Chondrocyte (in vitro differentiated cells): ENCODE measurements around the gene ATP8B1. TPM values are rescaled to one million over a fixed set of nuclear protein-coding genes. Genes with fewer than 3 reads are reported as not detected.

ENCODE experiments used
- DNase-seq: peaks from one replicate; pipeline ENCODE4 v3.0.0; 2021; ENCODE audit warnings: mixed read lengths, low spot score
- H3K27ac Mint-ChIP-seq: one replicate; pipeline ENCODE4 v1.8.0; 2021; ENCODE audit warnings: mild to moderate bottlenecking, moderate library complexity, mixed read lengths; ENCODE audit not compliant: unreplicated experiment
- H3K27me3 Mint-ChIP-seq: 2 replicates; pipeline ENCODE4 v1.8.0; 2021; ENCODE audit warnings: low read depth, mixed read lengths
- H3K36me3 Mint-ChIP-seq: 2 replicates; pipeline ENCODE4 v1.8.0; 2021; ENCODE audit warnings: low read depth, mixed read lengths
- H3K4me1 Mint-ChIP-seq: 2 replicates; pipeline ENCODE4 v1.8.0; 2021; ENCODE audit warnings: low read depth, mild to moderate bottlenecking, mixed read lengths
- H3K4me3 Mint-ChIP-seq: one replicate; pipeline ENCODE4 v1.8.0; 2021; ENCODE audit warnings: mild to moderate bottlenecking, moderate library complexity, mixed read lengths; ENCODE audit not compliant: unreplicated experiment
- H3K9me3 Mint-ChIP-seq: 2 replicates; pipeline ENCODE4 v1.8.0; 2021; ENCODE audit warnings: low read depth, mixed read lengths
- CTCF ChIP-seq: fragments of 200-600 bp; sonication (generic); IDR thresholded peaks from 2 replicates; pipeline ENCODE4 v1.5.0; 2021; ENCODE audit warnings: antibody characterized with exemption, mild to moderate bottlenecking, moderate library complexity
- total RNA-seq: library from RNA; stranded (reverse); gene quantifications from 3 replicates; pipeline ENCODE4 v1.2.1, GENCODE V29; 2021

The ATP8B1 gene
- total RNA-seq, 1 donor from 2014 or later = 35.4 TPM

GRCh38 chr18:57747809-57748680 lies 55.1 kb downstream of the ATP8B1 start:
- no peak for DNase-seq
- H3K4me1 Mint-ChIP-seq = peaks cover 70% of the 10 kb centered on the region
- TF ChIP-seq CTCF = no peak
- no peaks in the 10 kb centered on the region for H3K9me3 Mint-ChIP-seq
- H3K4me3 Mint-ChIP-seq = no peak overlapping the region
- H3K27ac Mint-ChIP-seq = peak overlapping the region; percentile 64
- H3K36me3 Mint-ChIP-seq = no peaks in the 10 kb centered on the region
- H3K27me3 Mint-ChIP-seq = no peaks in the 10 kb centered on the region

GRCh38 chr18:57744211-57744694 lies 58.9 kb downstream of the ATP8B1 start:
- peak overlapping the region; percentile 92 for H3K27ac Mint-ChIP-seq
- H3K4me3 Mint-ChIP-seq = no peak overlapping the region
- no peaks in the 10 kb centered on the region for H3K9me3 Mint-ChIP-seq
- TF ChIP-seq CTCF = no peak
- DNase-seq = no peak
- peaks cover 2% of the 10 kb centered on the region for H3K36me3 Mint-ChIP-seq
- H3K27me3 Mint-ChIP-seq = no peaks in the 10 kb centered on the region
- H3K4me1 Mint-ChIP-seq = peaks cover 58% of the 10 kb centered on the region

GRCh38 chr18:57743008-57743407 lies 60.1 kb downstream of the ATP8B1 start:
- no peak for TF ChIP-seq CTCF
- Mint-ChIP-seq H3K27ac (peak overlapping the region; percentile 92), H3K9me3 (no peaks in the 10 kb centered on the region), H3K27me3 (no peaks in the 10 kb centered on the region), H3K4me1 (peaks cover 50% of the 10 kb centered on the region), H3K36me3 (peaks cover 2% of the 10 kb centered on the region), H3K4me3 (no peak overlapping the region)
- DNase-seq = no peak

- H3K4me3 Mint-ChIP-seq = no peak overlapping the region
- H3K36me3 Mint-ChIP-seq = peaks cover 2% of the 10 kb centered on the region
- DNase-seq = no peak
- no peaks in the 10 kb centered on the region for H3K27me3 Mint-ChIP-seq
- no peak overlapping the region for H3K27ac Mint-ChIP-seq
- H3K4me1 Mint-ChIP-seq = peaks cover 55% of the 10 kb centered on the region
- no peaks in the 10 kb centered on the region for H3K9me3 Mint-ChIP-seq
- TF ChIP-seq CTCF = no peak
Observed at GRCh38 chr18:57741273-57741672, 61.8 kb downstream of the ATP8B1 start.

GRCh38 chr18:57738078-57738477 lies 65.0 kb downstream of the ATP8B1 start:
- peak overlapping the region; percentile 96 for H3K27ac Mint-ChIP-seq
- DNase-seq = no peak
- no peak for TF ChIP-seq CTCF

More at GRCh38 chr18:57738078-57738477, 65.0 kb downstream of the ATP8B1 start:
- Mint-ChIP-seq H3K36me3 (peaks cover 2% of the 10 kb centered on the region), H3K9me3 (no peaks in the 10 kb centered on the region), H3K4me3 (peak overlapping the region; percentile 56), H3K4me1 (peaks cover 32% of the 10 kb centered on the region), H3K27me3 (no peaks in the 10 kb centered on the region)
